ENCODE results near the gene MAST4.

The MAST4 gene

DNA sequence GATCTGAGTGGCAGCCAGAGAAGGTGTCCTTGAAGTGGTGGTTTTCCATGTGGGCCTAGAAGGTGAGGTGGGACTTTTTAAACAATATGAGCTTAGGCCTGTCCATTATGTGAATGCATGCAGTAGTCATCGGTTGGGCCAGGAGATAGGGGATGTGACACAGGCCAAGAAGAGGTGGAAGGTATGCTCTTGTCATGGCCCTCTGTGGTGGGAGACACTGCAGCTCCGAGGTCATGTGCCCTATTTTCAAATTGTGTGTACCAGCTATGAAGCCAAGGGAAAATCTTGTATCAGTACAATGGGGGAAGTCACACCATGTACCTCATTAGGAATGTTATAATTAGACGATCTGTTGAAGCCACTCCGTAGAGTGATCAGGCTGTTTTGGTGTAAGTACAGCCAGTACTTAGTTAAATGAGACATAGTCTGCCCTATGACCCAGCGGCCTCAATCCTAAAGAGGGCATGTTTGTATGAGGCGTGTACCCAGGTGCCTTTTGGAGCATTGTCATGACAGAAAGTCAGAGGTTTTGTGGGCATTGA lies 280.1 kb downstream of the MAST4 start:
- H3K36me3 ChIP-seq (ENCODE audit: control insufficient read depth in 1 of 2, insufficient read depth in 2 of 2, low read depth in 1 of 2, low read length in 2 of 2) = no peaks in the 10 kb centered on the region
- H2BK5ac ChIP-seq (ENCODE audit: low read depth, low read length, poor library complexity, severe bottlenecking) = no peak overlapping the region
- H3K9ac ChIP-seq (ENCODE audit: low read length) = no peak overlapping the region
- H2AFZ ChIP-seq (ENCODE audit: low read depth, low read length) = no peak overlapping the region
- no peak overlapping the region for H4K91ac ChIP-seq (ENCODE audit: low read length)
- no peak overlapping the region for H3K4ac ChIP-seq (ENCODE audit: low read depth in 1 of 2, low read length in 2 of 2)
- H2BK15ac ChIP-seq (ENCODE audit: low read depth, poor library complexity, severe bottlenecking) = no peak overlapping the region
- no peak overlapping the region for H2BK120ac ChIP-seq (ENCODE audit: low read depth, low read length)
- H3K27ac ChIP-seq (ENCODE audit: low read length, poor library complexity, severe bottlenecking) = no peak overlapping the region
- H3K79me1 ChIP-seq (replicated peaks; ENCODE audit: low read length, poor library complexity, severe bottlenecking) = peaks cover 2% of the 10 kb centered on the region
- H4K8ac ChIP-seq (ENCODE audit: low read length) = no peak overlapping the region
- no peak overlapping the region for H3K14ac ChIP-seq (ENCODE audit: low read length in 2 of 2)
- H3K23ac ChIP-seq (ENCODE audit: low read length in 2 of 2) = no peak overlapping the region
- no peak overlapping the region for H3K4me2 ChIP-seq (ENCODE audit: low read length, poor library complexity, severe bottlenecking)
- no peak for DNase-seq
- H3K9me3 ChIP-seq (ENCODE audit: control insufficient read depth, low read length) = no peaks in the 10 kb centered on the region
- no peak overlapping the region for H3K18ac ChIP-seq (ENCODE audit: low read depth in 1 of 2, low read length in 2 of 2)
- no peaks in the 10 kb centered on the region for H3K27me3 ChIP-seq (ENCODE audit: control insufficient read depth in 1 of 2, insufficient read depth in 1 of 2, low read length in 2 of 2)
- no peak overlapping the region for H2BK12ac ChIP-seq (ENCODE audit: low read length in 2 of 2)
- H3K4me3 ChIP-seq (ENCODE audit: insufficient read depth in 1 of 2, low read depth in 1 of 2, low read length in 2 of 2) = no peak overlapping the region
- WGBS = 93% methylated on average over 6 of the region's 6 CpGs
- H2AK5ac ChIP-seq (ENCODE audit: low read length, severe bottlenecking) = no peak overlapping the region
- peaks cover 3% of the 10 kb centered on the region for H3K4me1 ChIP-seq (ENCODE audit: control insufficient read depth, insufficient read depth, low read depth, low read length)

DNA sequence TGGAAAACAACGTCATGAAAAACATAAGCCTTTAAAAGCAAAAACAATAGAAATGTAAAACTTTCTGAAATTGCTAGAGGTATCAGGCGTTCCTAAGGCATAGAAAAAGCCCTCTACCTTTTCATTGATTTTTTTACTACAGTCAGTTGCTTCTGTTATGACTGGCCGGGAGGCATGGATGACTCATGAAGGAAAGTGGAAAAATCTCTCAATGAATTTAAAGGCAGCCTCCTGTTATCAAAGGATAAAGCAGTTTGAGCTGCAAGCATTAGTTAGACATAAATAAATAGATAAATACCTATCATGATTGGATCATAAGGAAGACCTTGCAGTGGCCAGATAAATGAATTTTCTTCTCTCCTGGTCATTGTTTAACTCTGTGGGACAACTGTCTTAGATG lies 281.6 kb downstream of the MAST4 start:
- H2AFZ ChIP-seq (ENCODE audit: low read depth, low read length) = no peak overlapping the region
- H2BK15ac ChIP-seq (ENCODE audit: low read depth, poor library complexity, severe bottlenecking) = no peak overlapping the region
- H3K9me3 ChIP-seq (ENCODE audit: control insufficient read depth, low read length) = no peaks in the 10 kb centered on the region
- H3K4me1 ChIP-seq (ENCODE audit: control insufficient read depth, insufficient read depth, low read depth, low read length) = peaks cover 3% of the 10 kb centered on the region
- H3K27ac ChIP-seq (ENCODE audit: low read length, poor library complexity, severe bottlenecking) = no peak overlapping the region
- WGBS = 100% methylated on average over 1 of the region's 3 CpGs
- no peak overlapping the region for H3K18ac ChIP-seq (ENCODE audit: low read depth in 1 of 2, low read length in 2 of 2)
- no peak overlapping the region for H3K4ac ChIP-seq (ENCODE audit: low read depth in 1 of 2, low read length in 2 of 2)
- no peak overlapping the region for H2BK5ac ChIP-seq (ENCODE audit: low read depth, low read length, poor library complexity, severe bottlenecking)
- H3K27me3 ChIP-seq (ENCODE audit: control insufficient read depth in 1 of 2, insufficient read depth in 1 of 2, low read length in 2 of 2) = no peaks in the 10 kb centered on the region
- no peak overlapping the region for H2BK120ac ChIP-seq (ENCODE audit: low read depth, low read length)
- DNase-seq = peak; percentile 37
- no peaks in the 10 kb centered on the region for H3K79me1 ChIP-seq (replicated peaks; ENCODE audit: low read length, poor library complexity, severe bottlenecking)
- H3K4me3 ChIP-seq (ENCODE audit: insufficient read depth in 1 of 2, low read depth in 1 of 2, low read length in 2 of 2) = no peak overlapping the region
- no peak overlapping the region for H4K91ac ChIP-seq (ENCODE audit: low read length)
- no peak overlapping the region for H3K14ac ChIP-seq (ENCODE audit: low read length in 2 of 2)
- no peak overlapping the region for H3K9ac ChIP-seq (ENCODE audit: low read length)
- H2AK5ac ChIP-seq (ENCODE audit: low read length, severe bottlenecking) = no peak overlapping the region
- no peak overlapping the region for H3K4me2 ChIP-seq (ENCODE audit: low read length, poor library complexity, severe bottlenecking)
- H3K36me3 ChIP-seq (ENCODE audit: control insufficient read depth in 1 of 2, insufficient read depth in 2 of 2, low read depth in 1 of 2, low read length in 2 of 2) = no peaks in the 10 kb centered on the region
- H4K8ac ChIP-seq (ENCODE audit: low read length) = no peak overlapping the region
- no peak overlapping the region for H3K23ac ChIP-seq (ENCODE audit: low read length in 2 of 2)
- H2BK12ac ChIP-seq (ENCODE audit: low read length in 2 of 2) = no peak overlapping the region

DNA sequence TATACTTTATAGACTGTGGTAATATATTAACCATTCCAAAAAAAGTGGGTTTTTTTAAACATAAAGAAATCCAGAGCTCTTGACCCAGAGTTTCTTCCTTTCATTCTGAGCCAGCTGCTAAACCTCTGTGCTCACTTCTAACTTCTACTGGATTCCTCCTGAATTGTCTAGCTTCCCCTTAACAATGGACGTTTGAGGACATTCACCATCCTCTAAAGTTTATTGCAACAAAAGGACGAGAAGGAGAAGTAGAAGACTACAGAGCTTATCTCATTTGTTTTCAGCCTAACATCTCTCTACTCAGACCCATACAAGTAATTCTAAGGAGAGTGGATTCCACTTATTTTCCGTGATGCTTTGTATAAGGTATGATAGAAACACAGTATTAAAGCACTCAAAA lies 284.2 kb downstream of the MAST4 start:
- no peak overlapping the region for H3K9ac ChIP-seq (ENCODE audit: low read length)
- no peak overlapping the region for H3K18ac ChIP-seq (ENCODE audit: low read depth in 1 of 2, low read length in 2 of 2)
- H2BK15ac ChIP-seq (ENCODE audit: low read depth, poor library complexity, severe bottlenecking) = no peak overlapping the region
- H3K4me2 ChIP-seq (ENCODE audit: low read length, poor library complexity, severe bottlenecking) = no peak overlapping the region
- no peak overlapping the region for H4K91ac ChIP-seq (ENCODE audit: low read length)
- no peak overlapping the region for H3K27ac ChIP-seq (ENCODE audit: low read length, poor library complexity, severe bottlenecking)
- DNase-seq = no peak
- no peak overlapping the region for H2BK5ac ChIP-seq (ENCODE audit: low read depth, low read length, poor library complexity, severe bottlenecking)
- no peaks in the 10 kb centered on the region for H3K36me3 ChIP-seq (ENCODE audit: control insufficient read depth in 1 of 2, insufficient read depth in 2 of 2, low read depth in 1 of 2, low read length in 2 of 2)
- no peak overlapping the region for H2AFZ ChIP-seq (ENCODE audit: low read depth, low read length)
- H3K4me1 ChIP-seq (ENCODE audit: control insufficient read depth, insufficient read depth, low read depth, low read length) = peaks cover 3% of the 10 kb centered on the region
- H3K23ac ChIP-seq (ENCODE audit: low read length in 2 of 2) = no peak overlapping the region
- no peak overlapping the region for H3K14ac ChIP-seq (ENCODE audit: low read length in 2 of 2)
- H3K4me3 ChIP-seq (ENCODE audit: insufficient read depth in 1 of 2, low read depth in 1 of 2, low read length in 2 of 2) = no peak overlapping the region
- 100% methylated on average over 1 of the region's 3 CpGs for WGBS
- no peak overlapping the region for H3K4ac ChIP-seq (ENCODE audit: low read depth in 1 of 2, low read length in 2 of 2)
- H2BK12ac ChIP-seq (ENCODE audit: low read length in 2 of 2) = no peak overlapping the region
- H4K8ac ChIP-seq (ENCODE audit: low read length) = no peak overlapping the region
- H3K9me3 ChIP-seq (ENCODE audit: control insufficient read depth, low read length) = no peaks in the 10 kb centered on the region
- no peak overlapping the region for H2BK120ac ChIP-seq (ENCODE audit: low read depth, low read length)
- no peak overlapping the region for H2AK5ac ChIP-seq (ENCODE audit: low read length, severe bottlenecking)
- no peaks in the 10 kb centered on the region for H3K27me3 ChIP-seq (ENCODE audit: control insufficient read depth in 1 of 2, insufficient read depth in 1 of 2, low read length in 2 of 2)
- peaks cover 2% of the 10 kb centered on the region for H3K79me1 ChIP-seq (replicated peaks; ENCODE audit: low read length, poor library complexity, severe bottlenecking)

DNA sequence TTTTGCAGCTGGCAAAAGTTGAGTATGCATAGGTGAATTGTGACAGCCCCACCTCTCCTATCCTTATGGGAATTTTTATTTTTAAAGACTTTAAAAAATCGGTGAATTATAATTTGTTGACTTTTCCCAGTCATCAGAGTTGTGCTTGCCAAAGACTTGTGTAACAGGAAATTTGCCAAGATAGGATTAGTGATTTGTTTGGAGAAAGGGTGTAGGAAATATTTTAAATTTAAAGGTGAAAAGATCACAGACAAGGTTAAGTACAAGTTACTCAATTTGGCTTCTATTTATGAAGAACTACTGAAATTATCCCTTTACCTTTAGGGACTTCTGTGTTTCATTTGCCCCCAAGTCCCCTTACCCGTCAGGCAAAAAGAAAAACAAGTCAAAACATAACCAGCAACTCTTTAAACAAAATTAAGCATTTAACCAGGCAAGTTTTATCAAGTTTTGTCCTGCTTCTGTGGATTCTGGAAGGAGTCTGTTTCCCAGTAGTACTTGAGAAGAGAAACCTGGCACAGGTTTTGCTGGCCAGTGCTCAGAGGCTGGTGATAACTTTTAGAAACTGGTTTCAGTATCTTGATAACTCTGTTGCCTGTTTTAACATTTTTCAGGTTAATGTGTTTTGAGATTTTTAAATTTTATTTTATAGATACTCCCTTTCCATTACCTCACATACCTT lies 285.4 kb downstream of the MAST4 start:
- H3K4ac ChIP-seq (ENCODE audit: low read depth in 1 of 2, low read length in 2 of 2) = no peak overlapping the region

More for the DNA sequence above, 285.4 kb downstream of the MAST4 start:
- peak; percentile 24 for DNase-seq
- Histone ChIP-seq H4K91ac (ENCODE audit: low read length) (no peak overlapping the region), H3K18ac (ENCODE audit: low read depth in 1 of 2, low read length in 2 of 2) (no peak overlapping the region), H3K27ac (ENCODE audit: low read length, poor library complexity, severe bottlenecking) (no peak overlapping the region), H2AK5ac (ENCODE audit: low read length, severe bottlenecking) (no peak overlapping the region), H3K4me2 (ENCODE audit: low read length, poor library complexity, severe bottlenecking) (no peak overlapping the region), H4K8ac (ENCODE audit: low read length) (no peak overlapping the region), H3K9ac (ENCODE audit: low read length) (peak overlapping the region; percentile 8), H3K23ac (ENCODE audit: low read length in 2 of 2) (no peak overlapping the region), H2BK15ac (ENCODE audit: low read depth, poor library complexity, severe bottlenecking) (no peak overlapping the region), H3K36me3 (ENCODE audit: control insufficient read depth in 1 of 2, insufficient read depth in 2 of 2, low read depth in 1 of 2, low read length in 2 of 2) (no peaks in the 10 kb centered on the region), H2BK120ac (ENCODE audit: low read depth, low read length) (peak overlapping the region; percentile 34), H2BK12ac (ENCODE audit: low read length in 2 of 2) (no peak overlapping the region), H3K4me3 (ENCODE audit: insufficient read depth in 1 of 2, low read depth in 1 of 2, low read length in 2 of 2) (no peak overlapping the region), H3K14ac (ENCODE audit: low read length in 2 of 2) (no peak overlapping the region), H2BK5ac (ENCODE audit: low read depth, low read length, poor library complexity, severe bottlenecking) (no peak overlapping the region), H3K4me1 (ENCODE audit: control insufficient read depth, insufficient read depth, low read depth, low read length) (peaks cover 3% of the 10 kb centered on the region), H3K27me3 (ENCODE audit: control insufficient read depth in 1 of 2, insufficient read depth in 1 of 2, low read length in 2 of 2) (no peaks in the 10 kb centered on the region), H2AFZ (ENCODE audit: low read depth, low read length) (no peak overlapping the region), H3K79me1 (replicated peaks; ENCODE audit: low read length, poor library complexity, severe bottlenecking) (peaks cover 2% of the 10 kb centered on the region), H3K9me3 (ENCODE audit: control insufficient read depth, low read length) (no peaks in the 10 kb centered on the region)
- WGBS = 73% methylated on average over 2 of the region's 2 CpGs
